Fibroblast of peridontal ligament (primary cell): ENCODE data around the gene DERA.
"Not testable (repeated sequence)": the region's sequence is repeated elsewhere in the genome, so short reads cannot be mapped to it uniquely, and the experiment has no call there.

Source experiments
- DNase-seq: peaks from one replicate; pipeline ENCODE4 v3.0.0-alpha.2; 2010; ENCODE audit errors: extremely low read depth

The DERA gene

DNA sequence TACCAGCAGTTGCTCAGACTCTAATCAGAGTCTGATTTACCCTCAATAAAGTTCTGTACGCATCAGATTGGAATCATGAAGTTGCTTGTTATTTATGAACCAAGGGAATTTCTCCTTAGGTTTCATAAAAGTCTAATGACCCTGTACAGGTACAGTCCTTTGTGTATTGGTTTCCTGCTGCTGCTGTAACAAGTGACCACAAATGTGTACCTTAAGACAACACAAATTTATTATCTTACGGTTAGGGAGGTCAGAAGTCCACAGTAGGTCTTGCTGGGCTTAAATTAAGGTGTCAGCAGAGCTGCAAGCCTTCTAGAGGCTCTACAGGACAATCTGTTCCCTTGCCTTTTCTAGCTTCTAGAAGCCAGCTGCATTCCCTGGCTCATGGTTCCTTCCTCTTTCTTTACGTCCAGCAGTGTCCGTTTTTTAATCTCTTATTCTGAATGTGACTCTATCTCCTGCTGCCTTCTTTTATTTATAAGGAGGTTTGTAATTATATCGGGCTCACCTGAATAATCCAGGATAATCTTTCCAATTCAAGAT, 6.7 kb upstream of the DERA start:
- DNase-seq: no peak

DNA sequence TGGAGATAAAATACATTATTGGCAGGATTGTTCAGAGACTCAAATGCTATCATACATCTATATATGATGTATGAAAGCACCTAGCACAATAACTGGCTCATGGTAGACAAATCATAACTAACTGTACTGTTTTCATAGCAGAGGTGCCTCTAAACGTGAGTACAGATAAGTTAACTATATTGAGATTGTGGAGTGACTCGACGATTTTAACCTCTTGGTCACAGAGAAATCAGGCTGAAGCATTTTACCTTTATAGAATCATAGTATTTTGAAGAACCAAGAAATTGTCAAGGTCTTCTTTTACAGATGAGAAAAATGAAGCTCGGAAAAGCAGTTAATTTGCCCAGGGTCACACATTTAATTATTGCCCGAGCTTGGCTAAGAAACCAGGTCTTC, 666 bp upstream of the DERA start:
- DNase-seq: no peak

DNA sequence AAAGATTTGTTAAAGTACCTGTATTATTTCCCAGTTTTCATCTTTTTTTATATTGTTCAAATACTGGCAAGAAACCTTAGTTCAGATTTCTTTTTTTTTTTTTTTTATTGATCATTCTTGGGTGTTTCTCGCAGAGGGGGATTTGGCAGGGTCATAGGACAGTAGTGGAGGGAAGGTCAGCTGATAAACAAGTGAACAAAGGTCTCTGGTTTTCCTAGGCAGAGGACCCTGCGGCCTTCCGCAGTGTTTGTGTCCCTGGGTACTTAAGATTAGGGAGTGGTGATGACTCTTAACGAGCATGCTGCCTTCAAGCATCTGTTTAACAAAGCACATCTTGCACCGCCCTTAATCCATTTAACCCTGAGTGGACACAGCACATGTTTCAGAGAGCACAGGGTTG, 799 bp downstream of the DERA start:
- not testable (repeated sequence) for DNase-seq

DNA sequence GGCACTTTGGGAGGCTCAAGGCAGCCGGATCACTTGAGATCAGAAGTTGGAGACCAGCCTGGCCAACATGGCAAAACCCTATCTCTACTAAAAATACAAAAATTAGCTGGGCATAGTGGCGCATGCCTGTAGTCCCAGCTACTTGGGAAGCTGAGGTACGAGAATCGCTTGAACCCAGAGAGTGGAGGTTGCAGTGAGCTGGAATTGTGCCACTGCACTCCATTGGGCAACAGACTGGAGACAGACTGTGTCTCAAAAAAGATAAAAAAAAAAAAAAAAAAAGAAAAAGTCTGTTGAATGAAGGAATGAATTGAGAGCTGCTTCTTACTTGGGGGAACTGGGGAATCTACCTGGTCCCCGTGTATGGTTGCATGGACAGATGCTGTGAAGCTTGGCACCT, 3.0 kb downstream of the DERA start:
- not testable (repeated sequence) for DNase-seq

DNA sequence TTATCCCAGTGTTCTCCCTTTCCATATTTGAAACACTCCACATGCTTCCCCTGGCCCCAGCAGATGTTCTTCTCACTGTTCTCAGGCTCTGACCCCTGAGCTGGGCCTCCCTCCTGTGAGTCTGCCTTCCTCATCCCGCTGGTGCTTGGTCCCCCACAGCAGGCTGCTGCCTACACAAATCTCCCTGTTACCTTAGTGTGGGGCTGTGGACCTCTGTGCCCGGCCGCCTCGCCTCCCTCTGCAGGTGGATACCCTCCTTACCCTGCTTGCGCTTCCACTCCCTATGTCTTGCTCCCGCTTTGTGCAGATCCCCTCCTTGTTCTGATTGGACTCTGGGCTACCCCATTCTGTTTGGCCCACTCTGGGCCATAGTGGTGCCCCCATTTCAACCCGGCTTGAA, 6.9 kb downstream of the DERA start:
- no peak for DNase-seq

DNA sequence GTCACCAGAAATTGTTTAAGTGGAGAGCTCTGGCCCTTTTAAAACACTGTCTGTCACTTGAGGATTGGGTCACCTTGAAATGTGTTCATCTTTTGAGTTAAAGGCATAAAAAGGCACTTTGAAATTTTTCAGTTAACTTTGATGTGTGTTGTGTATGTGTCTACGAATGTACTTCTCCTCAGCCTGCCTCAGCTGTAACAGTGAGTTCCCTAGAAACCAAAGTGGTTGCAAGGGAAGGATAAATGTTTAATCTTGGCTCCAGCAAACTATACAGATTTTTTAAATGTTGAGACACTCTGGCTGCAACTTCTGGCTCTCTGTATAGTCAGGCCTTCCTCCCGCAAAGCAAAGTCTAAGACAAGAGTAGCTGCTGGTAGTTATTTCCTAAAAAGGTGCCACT, 8.3 kb downstream of the DERA start:
- peak; percentile 25 for DNase-seq

DNA sequence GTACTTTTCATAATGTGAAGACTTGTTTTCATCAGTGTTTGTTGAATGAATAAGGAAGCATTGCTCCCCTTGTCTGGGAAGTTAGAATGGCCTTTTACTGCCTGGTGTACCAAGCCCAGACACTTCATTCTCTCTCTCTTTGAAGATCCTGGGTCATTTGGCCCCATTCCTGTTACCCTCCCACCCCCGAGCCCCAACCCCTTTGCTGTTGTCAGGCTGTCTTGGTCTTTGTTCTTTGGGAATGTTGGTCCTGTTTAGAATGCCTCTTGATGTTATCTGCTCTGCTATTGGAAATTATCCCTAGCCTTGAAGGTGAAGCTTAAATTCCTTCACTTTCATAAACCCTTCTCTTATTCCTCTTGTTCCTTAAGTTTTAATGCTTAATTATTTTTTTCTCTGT, 13.8 kb downstream of the DERA start:
- DNase-seq: no peak

DNA sequence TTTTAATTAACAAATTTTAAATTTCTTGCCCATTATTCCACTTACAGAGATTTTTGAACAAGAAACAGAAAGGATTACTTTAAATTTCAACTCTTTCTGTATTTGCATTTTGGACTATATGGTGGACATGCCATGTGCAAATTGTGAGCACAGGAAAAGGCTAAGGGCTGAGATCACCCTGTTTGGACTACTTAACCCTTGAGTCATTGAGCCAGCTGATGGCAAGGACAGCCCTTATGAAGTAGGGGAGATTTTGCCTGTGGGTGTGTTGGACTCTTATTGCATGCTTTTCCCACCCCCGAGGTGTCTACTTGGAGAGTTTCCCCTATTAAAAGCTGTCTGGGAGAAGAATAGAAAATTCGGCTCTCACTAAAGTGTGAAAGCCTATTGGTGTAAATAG, 17.2 kb downstream of the DERA start:
- peak; percentile 70 for DNase-seq

DNA sequence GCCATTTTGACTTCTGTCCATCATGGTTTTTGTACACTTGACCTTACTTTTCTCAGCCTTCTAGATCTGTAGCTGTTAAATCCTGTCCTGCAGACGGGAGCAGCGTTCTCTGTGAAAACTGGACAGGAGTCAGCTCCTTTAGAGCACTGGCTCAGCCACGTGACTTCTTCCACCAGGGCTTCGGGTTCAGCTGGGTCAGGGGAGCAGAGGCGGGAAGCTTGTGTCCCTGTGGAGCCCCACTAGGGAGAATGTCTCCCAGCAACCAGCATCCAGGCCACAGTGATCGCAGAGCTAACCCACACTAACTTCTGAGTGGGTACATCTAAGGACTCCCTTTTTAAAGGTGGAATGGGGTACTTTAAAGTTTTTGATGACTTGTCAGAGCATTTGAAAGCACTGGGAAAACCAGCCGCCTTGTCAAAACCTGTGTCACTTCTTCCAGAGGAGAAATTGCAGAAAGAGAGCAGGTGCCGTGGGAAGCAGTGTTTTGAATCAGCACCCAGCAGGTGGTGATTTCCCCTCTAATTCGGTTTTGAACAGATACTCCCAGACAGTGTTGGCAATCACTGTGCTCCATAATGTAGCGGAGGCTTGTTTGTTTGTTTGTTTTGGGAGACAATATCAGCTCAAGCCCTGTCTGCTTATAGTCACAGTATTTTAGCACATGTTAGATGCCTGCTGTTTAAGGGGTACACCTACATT, 17.9 kb downstream of the DERA start:
- no peak for DNase-seq

DNA sequence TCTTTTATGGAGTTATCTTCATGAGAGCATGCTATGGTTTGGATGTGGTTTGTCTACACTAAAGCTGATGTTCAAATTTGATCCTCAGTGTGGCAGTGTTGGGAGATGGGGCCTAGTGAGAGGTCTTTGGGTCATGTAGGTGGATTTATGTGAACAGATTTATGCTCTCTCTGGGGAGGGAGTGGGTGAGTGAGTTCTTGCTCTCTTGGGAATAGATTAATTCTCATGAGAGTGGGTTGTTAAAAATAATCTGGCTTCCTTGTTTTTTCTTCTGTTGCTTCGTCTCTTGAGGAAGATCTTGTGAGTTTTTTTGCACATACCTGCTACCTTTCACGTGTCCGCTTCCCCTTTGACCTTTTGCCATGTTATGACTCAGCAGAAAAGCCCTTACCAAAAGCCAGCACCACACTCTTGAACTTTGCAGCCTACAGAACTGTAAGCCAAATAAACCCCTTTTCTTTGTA, 20.5 kb downstream of the DERA start:
- DNase-seq: no peak

DNA sequence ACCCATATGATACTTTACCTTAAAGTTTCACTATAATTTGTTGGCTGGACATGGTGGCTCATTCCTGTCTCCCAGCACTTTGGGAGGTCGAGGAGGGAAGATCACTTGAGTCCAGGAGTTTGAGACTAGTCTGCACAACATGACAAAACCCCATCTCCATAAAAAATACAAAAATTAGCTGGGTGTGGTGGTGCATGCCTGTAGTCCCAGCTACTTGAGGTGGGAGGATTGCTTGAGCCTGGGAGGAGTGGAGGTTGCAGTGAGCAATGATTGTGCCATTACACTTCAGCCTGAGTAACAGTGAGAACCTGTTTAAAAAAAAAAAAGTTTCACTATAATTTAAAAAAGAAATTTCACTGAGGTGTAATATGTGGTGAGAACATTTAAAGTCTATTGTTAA, 21.2 kb downstream of the DERA start:
- no peak for DNase-seq

DNA sequence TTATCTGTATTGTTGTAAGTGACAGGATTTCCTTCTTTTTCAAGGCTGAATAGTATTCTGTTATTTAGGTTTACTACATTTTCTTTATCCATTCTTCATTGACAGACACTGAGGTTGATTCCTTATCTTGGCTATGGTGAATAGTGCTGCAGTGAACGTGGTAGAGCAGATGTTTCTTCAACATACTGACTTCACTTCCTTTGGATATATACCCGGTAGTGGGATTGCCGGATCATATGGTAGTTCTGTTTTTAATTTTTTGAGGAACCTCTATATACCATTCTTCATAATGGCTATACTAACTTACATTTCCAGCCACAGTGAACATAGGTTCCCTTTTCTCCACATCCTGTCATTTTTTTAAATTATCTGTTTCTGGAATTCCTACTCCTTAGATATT, 21.8 kb downstream of the DERA start:
- no peak for DNase-seq

DNA sequence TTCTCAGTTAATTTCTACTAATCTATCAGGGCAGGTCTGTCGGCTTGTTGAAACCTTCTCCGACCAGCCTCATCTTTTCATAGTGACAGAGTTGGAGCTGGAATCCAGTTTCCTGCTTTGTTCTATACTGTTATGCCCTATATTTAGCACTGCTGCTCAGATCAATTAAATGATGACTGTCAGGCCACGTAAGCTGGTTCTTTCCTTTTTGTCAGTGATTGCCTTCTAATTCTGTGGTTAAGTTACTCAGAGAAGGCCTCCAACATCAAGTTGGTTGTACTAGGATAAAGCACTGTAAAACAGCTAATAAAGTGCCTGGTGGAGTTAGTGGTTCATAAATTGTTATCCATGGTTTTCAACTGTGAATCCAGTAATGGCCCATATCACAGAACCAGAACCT, 22.6 kb downstream of the DERA start:
- DNase-seq: peak; percentile 75

DNA sequence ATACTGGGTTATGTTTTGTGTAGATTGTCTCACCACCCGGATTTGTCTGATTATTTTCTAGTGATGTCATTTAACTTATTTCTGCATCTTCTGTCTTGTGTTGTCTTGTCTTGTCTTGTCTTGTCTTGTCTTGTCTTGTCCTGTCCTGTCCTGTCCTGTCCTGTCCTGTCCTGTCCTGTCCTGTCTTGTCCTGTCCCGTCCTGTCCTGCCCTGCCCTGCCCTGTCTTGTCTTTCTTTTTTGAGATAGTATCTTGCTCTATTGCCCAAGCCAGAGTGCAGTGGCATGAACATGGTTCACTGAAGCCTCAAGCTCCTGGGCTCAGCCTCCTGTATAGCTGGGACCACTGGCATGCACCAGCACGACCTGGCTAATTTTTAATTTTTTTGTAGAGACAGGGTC, 25.6 kb downstream of the DERA start:
- DNase-seq: no peak

DNA sequence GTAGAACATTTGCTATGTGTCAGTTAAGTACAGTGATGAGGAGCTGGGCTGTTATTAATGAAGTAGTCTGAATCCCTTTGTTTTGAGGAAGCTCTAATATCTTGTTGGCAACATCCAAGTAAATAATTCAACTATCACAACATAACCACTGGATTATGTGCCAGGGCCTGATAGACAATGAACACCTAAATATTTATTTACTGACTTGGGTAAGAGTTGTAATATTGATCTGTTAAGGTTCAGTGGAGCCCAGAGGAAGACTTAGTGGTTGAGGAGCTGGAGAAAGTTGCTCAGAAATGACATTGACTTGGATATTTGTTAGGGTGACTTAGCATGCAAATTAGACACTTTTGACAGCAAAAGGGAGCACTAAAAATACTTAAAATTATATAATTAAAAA, 26.8 kb downstream of the DERA start:
- no peak for DNase-seq

DNA sequence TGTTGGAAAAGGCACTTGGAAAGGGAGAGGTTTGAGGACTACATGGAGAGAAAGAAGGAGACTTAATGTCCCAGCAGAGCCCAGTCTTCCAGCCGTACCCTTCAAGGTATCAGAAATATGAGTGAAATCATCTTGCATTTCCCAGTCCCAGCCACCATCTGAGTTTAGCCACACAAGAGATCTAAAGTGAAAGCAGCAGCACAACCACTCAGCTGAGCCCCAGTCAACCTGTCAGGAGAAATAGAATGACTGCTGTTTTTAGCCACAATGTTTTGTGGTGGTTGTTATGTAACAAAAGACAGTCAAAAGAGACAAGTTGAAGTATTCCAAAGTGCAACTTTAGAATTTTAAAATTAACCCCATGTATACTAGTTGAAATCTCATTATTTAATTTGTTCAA, 28.0 kb downstream of the DERA start:
- no peak for DNase-seq

DNA sequence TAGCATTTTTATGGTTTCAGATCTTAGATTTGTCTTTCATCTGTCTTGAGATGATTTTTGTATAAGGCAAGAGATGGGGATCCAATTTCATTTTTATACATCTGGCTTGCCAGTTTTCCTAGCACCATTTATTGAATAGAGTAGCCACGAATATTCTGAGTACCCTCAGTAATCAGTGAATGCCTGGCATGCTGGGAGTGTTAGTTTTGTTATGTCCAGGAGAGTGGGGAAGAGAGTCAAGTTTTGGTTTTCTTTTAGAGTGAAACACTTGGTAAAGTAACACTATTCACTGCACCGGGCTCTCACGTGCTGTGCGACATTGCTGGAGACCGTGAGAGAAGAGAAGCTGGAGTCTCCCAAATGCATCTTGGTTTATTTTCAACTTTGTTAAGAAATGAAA, 31.3 kb downstream of the DERA start:
- no peak for DNase-seq

DNA sequence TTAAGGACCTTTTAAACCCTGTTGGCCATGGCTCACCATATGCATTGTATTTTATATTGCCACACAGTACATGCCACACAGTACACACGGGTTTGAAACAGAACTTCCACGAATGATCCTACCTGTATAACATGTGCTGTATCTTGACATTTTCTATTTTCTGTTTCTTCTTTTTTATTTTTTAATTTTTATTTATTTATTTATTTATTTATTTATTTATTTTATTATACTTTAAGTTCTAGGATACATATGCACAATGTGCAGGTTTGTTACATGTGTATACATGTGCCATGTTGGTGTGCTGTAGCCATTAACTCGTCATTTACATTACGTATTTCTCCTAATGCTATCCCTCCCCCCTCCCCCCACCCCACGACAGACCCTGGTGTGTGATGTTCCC, 32.4 kb downstream of the DERA start:
- DNase-seq: not testable (repeated sequence)

DNA sequence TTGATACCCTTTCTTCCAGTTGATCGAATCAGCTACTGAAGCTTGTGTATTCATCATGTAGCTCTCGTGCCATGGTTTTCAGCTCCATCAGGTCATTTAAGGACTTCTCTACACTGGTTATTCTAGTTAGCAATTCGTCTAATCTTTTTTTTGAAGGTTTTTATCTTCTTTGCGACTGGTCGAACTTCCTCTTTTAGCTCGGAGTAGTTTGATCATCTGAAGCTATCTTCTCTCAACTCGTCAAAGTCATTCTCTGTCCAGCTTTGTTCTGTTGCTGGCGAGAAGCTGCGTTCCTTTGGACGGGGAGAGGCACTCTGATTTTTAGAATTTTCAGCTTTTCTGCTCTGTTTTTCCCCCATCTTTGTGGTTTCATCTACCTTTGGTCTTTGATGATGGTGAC, 37.3 kb downstream of the DERA start:
- not testable (repeated sequence) for DNase-seq

DNA sequence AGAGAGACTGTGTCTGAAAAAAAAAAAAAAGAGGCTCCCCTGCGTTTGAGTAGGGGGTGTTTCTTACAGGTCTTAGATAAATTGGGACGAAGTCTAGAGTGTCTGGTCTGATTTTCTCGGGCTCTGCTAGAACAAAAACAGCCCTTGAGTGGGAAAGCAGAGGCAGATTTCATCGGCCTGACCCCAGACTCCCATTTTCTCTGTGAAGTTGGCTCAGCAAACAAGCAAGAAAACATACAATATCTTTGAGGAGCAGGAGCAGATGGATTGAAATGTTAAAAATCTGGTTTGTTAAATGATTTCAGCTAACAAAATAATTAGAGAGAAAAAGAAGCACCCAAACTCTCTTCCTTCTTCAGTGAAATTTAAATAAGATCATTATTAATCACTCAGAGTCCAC, 44.1 kb downstream of the DERA start:
- no peak for DNase-seq

DNA sequence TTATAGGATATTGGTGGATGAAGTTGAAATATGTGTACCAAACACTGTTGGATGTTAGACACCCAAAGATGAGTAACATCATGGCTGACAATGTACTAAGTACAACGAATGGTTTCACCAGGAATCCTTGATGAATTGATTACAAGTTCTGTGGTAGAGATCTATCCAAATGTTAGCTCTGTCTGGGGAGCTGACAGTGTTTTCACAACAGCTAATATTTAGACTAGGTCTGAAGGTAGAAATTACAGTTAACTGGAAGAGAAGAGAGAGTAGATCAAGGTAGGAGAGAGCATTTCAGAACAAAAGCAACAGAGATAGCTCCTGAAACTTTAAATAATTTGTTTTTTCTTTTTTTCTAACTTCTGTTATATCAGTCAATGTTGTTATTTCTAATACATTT, 44.9 kb downstream of the DERA start:
- DNase-seq: no peak

DNA sequence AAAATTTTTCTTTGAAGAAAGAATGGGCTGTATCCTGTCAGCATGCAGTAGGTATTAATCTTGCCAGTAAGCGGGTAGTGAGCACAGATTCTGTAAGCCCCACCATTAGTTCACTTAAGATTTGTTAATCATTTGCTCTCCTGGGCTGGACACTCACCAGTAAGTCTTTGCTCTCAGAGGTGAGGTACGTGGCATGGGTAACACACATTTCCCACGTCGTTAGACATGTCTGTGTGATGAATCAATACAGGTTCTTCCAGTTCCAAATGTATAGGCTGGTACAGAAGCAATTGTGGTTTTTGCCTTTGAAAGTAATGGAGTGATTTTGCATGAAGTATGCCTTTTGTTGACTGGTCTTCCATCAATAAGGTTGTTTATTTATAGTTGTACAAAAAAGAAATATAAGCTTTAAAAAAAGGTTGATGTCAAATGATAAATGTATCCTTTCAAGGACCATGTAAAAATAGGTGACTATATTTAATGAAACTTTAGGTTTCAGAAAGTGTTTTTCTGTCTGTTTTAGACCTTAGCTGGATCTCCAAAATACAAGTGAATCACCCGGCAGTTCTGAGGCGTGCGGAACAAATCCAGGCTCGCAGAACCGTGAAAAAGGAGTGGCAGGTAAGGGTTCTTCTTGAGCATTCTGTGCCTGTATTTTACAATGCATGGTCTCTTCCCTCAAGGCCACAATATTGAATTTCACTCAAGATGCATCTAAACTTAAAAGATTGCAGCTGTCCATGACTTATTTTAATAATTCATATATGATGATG, 45.5 kb downstream of the DERA start:
- no peak for DNase-seq

DNA sequence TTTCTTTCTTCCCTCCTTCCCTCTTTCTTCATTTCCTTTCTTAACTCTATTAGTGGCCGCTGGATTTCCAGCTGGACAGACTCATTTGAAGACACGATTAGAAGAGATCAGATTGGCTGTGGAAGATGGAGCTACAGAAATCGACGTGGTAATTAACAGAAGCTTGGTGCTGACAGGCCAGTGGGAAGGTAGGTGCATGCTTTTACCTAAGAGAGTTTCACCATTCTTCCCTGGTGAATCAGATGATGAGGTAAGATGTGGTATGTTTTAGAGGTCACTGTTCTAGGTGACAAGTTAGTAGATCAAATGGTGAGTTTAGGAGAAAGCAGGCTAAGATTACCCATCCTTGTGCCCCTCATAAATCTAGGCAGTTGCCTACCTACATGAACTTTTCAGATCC, 51.6 kb downstream of the DERA start:
- DNase-seq: no peak
